IPS DF 19.7 (cell line): Measurements from ENCODE around the gene SCYGR2.
A peak's percentile ranks its signal among the peaks of the same experiment; 100 is the strongest.
"Not testable (repeated sequence)": the region's sequence is repeated elsewhere in the genome, so short reads cannot be mapped to it uniquely, and the experiment has no call there.

Experiments used
- DNase-seq: peaks from one replicate; pipeline ENCODE4 v3.0.0-alpha.2; 2013; ENCODE audit warnings: low read depth, low spot score

Gene SCYGR2, protein sequence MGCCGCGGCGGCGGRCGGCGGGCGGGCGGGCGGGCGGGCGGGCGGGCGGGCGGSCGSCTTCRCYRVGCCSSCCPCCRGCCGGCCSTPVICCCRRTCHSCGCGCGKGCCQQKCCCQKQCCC

DNA sequence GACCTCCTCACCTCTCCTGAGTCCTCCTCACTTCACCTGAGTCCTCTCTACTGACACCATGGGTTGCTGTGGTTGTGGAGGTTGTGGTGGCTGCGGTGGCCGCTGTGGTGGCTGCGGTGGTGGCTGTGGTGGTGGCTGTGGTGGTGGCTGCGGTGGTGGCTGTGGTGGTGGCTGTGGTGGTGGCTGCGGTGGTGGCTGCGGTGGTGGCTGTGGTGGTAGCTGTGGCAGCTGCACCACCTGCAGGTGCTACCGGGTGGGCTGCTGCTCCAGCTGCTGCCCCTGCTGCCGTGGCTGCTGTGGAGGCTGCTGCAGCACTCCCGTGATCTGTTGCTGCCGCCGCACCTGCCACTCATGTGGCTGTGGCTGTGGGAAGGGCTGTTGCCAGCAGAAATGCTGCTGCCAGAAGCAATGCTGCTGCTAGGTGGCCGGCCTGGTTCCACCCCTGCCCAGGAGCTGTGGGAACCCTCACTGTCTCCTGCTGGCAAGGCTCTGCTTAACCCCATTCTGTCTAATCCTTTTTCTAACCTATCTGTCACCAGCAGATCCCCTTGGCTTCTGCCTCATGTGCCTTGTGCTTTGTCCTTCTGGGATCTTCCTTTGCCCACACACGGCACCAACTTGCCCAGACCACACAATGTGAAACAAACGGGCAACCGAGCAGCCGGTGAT, at the start of gene SCYGR2:
Gene SCYGR2, plus strand, starts transcription at position 59 of the 669 bp plus-strand sequence. Its CDS starts 0 bp downstream, at position 59.
- DNase-seq: not testable (repeated sequence)

DNA sequence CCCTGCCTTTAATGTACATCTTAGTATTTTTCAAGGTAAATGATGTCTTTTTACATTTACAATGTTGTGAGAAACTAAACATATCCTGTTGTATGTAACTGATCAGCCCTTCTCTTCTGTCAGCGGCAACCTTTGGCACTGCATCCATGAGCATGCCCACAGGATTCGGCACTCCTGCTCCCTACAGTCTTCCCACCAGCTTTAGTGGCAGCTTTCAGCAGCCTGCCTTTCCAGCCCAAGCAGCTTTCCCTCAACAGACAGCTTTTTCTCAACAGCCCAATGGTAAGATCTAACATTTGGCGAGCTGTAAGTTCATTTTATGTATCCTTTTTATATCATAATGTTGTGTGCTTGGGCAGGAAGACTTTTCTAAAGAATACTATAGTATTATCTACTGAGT, 46.9 kb upstream of the SCYGR2 start:
- no peak for DNase-seq

DNA sequence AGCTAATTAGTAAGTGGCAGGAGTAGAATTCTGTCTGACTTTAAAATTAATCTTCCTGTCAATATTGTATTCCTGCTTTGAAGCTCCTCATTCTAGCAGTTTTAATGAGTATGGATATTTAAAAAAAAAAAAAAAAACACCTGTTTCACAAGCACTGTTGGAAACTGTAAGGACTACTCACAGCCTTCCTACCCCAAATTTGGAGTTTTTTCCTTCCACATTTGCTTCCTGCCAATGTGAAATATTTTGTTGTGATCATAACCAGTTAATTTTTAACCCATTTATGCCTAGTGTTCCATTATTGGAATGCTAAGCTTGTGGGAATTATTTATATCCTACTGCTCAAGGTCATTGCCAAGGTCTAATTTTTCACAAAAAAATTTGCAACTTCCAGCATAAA, 36.1 kb upstream of the SCYGR2 start:
- DNase-seq: no peak

DNA sequence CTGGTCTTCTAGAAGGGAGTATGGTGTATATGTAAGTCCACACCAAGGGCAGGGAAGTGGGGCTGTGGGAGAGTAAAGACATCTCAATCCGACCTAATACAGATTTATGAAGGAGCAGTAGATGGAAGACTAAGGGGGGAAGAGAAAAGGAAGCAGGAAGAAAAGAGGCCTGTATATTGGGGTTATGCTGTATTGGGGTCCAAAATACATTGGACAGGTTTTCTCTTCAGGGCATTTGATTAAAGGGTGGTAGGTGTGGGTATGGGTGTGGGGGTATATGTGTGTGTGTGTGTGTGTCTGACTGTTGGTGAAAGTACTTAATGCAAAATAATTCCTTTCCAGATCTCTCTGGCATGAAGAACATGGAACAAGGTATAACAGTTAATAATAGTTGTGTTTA, 33.6 kb upstream of the SCYGR2 start:
- no peak for DNase-seq

DNA sequence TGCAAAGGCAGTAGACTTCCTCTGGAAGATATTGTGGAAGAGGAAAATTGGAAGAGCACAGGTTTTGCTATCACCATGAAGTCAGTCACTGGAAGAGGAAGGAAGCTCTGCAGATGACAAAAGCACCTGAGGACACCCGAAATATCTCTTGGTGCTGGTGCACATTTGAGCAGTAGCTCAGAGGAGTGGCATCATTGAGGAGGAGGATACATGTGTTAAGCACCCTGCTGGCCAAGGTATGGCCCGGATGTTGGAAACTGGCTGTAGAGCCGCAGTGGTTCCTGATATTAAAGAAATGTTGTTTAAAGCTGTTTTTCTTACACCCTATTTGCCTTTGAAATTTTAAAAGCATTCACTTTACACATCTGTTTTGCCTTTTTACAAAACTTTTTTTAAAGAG, 32.7 kb upstream of the SCYGR2 start:
- DNase-seq: no peak

DNA sequence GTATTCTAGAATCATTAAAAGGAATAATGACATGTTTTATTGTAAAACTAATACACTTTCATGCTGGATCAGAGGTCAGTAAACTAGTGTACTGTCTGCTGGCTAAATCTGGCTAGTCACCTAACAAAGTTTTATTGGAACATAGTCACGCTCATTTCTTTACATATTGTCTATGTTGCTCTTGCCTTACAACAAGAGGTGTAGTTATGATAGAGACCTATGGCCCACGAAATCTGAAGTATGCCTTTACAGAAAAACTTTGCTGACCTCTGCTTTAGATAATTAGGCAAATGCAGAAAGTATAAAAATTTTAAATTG, 29.9 kb upstream of the SCYGR2 start:
- DNase-seq: no peak

DNA sequence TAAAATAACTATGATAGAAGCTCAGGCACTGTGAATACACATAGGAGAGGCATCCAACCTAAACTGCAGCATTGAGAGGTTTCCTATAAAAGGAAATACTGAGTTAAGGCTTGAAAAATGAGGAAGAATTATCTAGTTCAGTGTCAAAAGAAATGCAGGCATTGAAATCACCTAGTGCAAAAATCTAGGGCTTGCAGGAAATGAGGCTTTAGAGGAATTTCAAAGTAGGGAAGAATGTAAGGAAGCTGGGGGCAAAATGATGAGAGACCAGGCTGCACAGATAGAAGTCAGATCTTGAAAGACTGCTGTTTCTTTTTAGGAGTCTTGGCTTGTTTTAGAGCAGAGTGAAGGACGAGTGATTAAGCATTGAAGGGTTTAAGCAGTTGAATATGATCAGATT, 28.1 kb upstream of the SCYGR2 start:
- no peak for DNase-seq

DNA sequence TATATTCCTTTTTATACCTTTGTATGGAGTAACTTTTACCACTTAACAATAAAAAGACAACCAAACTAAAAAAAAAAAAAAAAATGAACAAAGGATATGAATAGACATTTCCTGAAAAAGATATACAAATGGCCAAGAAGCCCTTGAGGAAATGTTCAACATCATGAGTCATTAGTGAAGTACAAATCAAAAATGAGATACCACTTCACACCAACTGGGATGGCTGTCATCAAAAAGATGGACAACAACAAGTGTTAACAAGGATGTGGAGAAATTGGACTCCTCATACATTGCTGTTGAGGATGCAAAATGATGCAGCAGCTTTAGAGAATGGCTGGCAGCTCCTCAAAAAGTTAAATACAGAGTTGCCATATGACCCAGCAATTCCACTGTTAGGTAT, 22.6 kb upstream of the SCYGR2 start:
- DNase-seq: no peak

DNA sequence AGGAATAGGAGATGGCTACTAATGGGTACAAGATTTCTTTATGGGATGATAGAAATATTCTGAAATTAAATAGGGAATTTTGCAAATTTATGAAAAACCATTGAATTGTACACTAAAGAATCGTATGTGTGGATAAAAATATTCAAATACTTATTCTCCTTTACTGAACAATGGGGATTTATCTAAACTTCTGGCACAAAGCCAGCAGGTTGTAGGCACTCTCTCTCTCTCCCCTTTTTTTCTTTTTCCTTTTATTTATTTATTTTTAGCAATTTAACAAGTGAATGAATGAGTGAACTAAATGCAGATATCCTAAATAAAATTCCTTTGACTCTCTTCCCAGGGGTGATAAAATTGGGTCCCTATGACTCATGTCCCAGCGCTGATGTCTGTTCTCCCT, 21.9 kb upstream of the SCYGR2 start:
- DNase-seq: no peak

DNA sequence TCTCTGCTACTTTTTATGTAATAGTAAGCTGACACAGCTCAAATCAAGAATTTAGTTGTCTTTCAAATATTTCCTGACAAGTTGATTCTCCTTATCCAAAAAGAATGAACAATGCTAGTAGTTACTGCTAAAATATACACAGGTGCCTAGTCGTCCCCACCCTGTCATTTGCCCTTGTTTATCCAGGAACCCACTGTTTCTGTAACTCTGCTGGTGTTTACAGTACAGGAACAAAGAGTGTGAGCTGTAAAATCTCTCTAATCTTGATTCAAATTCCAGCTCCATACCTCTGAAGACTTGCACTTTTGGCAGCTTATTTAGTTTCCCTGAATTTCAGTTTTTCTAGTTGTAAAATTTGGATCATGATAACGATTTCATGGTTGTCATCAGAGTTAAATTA, 21.1 kb upstream of the SCYGR2 start:
- DNase-seq: no peak

DNA sequence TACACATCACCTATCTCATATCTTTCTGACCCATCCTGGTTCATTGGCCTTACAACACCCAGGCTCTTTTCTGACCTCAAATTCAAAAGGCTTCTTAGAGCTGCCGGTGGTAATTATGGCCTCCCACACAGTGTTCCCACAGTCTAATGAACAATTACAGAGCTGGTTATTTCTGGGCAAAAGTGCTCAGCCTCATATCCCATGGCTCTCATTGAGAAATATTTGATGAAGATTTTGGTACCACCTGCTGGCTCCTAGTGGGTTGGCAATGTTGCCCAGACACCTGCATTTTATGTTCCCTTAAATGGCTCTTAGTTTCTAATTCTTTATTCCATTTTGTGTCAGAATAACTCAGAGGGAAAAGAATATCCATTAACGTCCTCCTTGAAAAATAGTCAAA, 20.1 kb upstream of the SCYGR2 start:
- no peak for DNase-seq

DNA sequence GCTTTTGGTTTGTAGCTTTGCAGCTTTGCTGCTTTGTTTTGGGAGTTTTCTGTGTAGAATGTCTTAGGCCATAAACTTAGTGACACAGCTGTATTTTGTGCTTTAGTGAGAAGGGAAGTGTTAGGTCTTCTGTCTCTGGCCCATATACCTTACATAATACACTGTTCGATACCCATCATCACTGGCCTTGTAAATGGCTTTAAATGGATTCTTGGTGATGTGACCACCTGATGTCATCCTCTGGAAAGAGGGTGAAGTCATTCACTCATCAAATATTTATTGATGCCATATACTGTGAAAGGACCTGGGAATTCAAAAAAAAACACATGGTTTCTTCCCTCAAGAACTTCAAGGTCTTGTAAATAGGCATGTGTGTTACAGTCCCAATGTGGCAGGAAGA, 18.9 kb upstream of the SCYGR2 start:
- no peak for DNase-seq

DNA sequence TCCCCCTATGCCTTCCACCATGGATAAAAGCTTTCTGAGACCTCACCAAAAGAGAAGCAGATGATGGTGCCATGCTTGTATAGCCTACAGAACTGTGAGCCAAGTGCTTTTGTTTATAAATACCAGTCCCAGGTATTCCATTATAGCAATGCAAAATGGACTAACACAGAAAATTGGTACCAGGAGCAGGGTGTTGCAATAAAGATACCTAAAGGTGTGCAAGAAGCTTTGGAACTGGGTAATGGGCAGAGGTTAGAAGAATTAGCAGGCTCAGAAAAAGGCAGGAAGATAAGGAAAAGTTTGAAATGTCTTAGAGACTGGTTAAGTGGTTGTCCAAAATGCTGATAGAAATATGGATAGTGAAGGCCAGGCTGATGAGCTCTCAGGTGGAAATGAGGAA, 16.3 kb upstream of the SCYGR2 start:
- no peak for DNase-seq

DNA sequence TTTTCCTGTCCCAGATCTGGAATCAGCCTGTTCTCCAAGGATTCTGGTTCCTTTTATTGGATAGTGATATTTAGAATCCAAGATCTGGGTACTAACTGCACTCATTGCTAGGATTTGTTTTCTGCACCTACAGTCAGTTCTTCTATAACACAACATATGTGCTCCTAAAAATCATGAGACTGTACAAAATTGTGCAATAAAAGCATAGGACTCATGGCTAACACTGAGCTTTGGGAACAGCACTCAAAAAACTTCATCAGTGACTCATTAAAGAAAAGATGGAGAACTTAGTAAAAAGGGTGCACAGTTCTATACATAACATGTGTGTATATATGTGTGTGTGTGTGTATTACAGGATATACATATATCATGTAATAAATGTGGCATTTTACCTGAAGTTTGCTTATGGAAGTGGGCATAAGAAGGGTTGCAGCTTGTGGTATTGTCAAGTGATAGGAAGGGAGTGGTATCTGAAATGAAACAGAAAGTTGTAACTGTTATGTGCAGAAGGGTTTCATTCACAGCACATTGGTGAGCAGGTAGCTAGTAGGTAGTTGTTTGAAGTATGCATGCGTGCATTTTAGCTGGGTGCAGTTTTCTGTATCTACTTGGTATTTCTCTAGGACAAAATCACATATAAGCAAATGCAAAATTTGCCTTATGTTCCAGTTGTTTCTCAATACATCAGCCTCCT, 5.9 kb upstream of the SCYGR2 start:
- no peak for DNase-seq

DNA sequence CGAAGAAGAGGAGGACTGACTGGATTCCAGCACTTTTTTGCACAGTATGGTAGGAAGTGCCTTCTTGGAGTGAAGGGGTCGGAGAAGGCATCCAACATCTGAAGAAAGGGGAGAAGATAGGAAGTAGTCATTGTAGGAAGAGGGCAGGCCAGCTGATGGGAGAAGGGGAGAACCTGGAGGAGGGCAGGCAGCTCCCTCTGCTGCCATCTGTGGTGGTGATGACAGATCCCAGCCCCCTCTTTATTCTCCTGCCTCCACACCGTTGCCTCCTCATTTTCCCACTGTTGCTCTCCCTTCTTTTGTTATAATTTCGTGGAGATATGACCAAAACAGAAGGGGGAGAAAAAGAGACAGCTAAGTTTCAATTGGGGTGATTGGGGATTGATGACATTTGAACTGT, 2.9 kb upstream of the SCYGR2 start:
- DNase-seq: no peak

DNA sequence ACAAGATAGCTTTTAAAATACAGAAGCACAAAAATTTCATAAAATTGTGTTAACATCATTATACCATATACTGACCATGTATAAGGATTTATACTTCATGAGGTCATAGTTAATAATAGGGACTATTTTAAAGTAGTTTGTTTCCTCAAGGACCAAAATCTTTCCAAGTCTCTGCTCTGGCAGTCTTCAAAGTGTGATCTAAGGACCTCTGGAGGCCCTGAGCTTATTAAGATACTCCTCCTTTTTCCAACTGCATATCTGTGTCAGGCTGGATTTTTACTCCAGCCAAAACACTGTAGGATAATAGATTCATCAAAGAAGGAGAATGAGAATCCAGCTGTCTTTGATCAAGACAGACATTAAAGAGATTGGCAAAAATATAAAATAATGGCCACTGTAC, 1.7 kb upstream of the SCYGR2 start:
- DNase-seq: no peak

DNA sequence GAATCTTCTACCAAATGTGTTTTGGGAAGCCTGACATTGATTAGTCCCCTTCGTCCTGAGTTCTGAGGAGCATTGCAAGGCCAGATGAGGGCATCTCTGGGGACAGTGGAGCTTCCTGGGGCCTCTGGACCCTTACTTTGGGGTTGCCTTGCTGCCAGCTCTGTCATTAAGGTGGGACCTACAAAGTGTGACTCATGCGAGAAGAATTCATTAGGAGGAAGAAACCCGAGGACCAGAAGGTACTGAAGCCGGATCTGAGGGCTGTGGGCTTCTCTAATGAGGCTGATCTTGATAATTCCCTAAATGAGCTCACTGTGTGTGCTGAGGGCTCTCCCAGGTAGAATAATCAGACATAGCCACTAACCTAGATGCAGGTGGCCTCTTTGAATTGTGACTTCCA, 695 bp upstream of the SCYGR2 start:
- DNase-seq: peak; percentile 23

DNA sequence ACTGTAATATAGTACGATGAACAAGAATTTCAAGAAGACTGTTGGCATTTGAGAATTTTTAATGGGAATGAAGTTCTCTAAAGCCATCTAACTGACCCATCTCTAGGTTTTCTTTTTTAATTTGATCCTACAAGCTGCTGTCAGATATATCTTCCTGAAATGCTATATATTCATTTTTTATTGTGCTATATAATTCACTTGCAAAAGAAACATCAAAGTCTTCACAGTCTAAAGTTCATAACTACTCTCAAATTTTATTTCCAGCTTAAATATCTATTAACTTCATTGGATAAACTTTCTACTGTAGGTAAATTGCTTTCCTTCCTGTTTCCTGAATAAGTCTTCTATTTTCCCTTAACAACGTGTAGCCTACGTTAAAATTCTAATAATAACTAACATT, 3.7 kb downstream of the SCYGR2 start:
- DNase-seq: no peak

DNA sequence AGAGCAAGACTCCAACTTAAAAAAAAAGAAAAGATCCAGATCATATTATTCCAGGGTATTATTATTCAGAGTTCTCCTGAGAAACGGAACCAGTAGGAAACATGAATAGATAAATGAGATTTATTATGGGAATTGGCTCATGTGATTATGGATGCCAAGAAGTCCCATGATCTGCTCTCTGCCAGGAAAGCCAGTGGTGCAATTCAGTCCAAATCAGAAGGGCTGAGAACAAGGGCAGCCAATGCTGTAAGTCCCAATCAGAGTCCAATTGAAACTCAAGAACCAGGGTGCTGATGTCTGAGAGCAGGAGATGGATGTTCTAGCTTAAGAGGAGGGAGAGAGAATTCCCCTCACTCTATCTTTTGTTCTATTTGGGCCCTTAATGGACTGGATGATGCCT, 7.8 kb downstream of the SCYGR2 start:
- no peak for DNase-seq

DNA sequence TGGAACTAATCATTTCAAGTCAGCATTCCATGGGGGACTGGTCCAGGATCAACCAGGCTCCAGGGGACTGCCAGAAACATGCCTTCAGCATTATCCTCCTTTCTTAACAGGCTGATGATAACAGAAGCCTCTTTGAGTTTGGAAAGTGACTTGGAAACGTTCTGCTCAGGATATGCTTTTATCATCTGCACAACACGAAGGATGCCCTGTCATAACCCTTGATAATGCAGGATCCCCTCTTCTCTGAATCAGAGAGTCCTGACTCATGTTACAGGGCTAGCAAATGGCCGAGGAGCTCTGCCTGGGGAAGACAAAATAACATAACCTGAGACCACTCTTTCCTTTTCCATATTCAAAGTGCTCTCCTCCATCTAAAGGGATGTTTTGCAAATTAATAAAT, 9.2 kb downstream of the SCYGR2 start:
- no peak for DNase-seq

DNA sequence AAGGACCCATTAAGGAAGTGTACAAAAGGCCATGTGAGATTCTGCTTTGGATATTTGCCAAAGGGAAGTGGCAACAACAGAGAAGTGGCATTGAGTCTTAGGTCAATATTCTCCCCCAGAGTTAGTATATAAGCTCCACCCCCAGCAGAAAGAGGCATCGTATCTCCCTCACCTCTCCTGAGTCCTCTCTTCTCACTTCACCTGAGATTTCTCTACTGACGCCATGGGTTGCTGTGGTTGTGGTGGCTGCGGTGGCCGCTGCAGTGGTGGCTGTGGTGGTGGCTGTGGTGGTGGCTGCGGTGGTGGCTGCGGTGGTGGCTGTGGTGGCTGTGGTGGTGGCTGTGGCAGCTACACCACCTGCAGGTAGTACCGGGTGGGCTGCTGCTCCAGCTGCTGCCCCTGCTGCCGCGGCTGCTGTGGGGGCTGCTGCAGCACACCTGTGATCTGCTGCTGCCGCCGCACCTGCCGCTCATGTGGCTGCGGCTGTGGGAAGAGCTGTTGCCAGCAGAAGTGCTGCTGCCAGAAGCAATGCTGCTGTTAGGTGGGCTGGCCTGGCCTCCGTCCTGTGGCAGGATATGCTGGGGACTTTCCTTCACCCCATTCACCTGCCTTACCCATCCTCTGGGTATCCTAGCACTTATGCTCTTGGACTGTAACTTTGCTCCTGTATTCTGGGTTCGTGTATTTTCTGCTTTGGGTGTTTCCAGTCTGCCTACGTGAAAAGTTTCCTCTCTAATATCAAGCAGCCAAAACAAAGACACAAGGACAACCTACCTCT, 10.1 kb downstream of the SCYGR2 start:
- DNase-seq: no peak

DNA sequence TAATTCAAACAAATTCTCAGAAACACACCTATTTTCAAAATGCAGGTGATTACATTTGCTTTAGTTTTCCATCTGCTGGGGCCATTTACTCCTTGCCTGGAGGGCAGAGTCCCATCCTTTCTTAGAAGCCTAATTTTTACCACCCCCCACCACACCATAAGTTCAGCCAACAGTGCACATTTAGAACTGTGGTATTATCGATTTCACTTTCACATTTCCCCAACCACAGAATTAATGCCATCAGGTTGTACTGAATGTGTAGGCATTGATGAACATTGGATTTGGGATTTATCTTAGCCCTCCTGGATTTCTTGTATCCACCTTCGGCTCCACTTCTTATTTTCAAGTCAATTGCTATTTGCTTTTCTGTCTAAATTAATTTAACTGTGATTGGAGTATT, 11.4 kb downstream of the SCYGR2 start:
- no peak for DNase-seq
